Coronary artery (tissue), 2 donors: Measurements from ENCODE around the gene URGCP.

Source experiments
- DNase-seq: peaks from one replicate; pipeline ENCODE4 v3.0.0-alpha.2; 2017; ENCODE audit warnings: low spot score
- H3K27ac ChIP-seq, 2 donors: fragments of 200-600 bp; sonication (generic); one replicate each; pipeline ENCODE4 v1.5.1; 2016 to 2019
- H3K4me3 ChIP-seq: fragments of 200-600 bp; sonication (generic); 2 replicates; pipeline ENCODE4 v1.5.1; 2016; ENCODE audit warnings: mild to moderate bottlenecking, moderate library complexity
- CTCF ChIP-seq: fragments of 200-600 bp; sonication (generic); IDR thresholded peaks from one replicate; pipeline ENCODE4 v1.5.1; 2019; ENCODE audit warnings: antibody characterized with exemption

The URGCP gene

GRCh38 chr7:43873300-43873699, 33.1 kb downstream of the URGCP start:
- no peak for DNase-seq
- no peak for TF ChIP-seq CTCF
- Histone ChIP-seq H3K4me3 (no peak overlapping the region), H3K27ac (peak overlapping the region; percentile 54 to 88)

- no peak overlapping the region for H3K4me3 ChIP-seq
- TF ChIP-seq CTCF: no peak
- peak overlapping the region; percentile 54 to 88 for H3K27ac ChIP-seq
- DNase-seq: peak; percentile 83
Observed at GRCh38 chr7:43872406-43873110, 33.8 kb downstream of the URGCP start.

GRCh38 chr7:43871064-43871463, 35.3 kb downstream of the URGCP start:
- Histone ChIP-seq H3K4me3 (no peak overlapping the region), H3K27ac (no peak overlapping the region)
- no peak for DNase-seq
- TF ChIP-seq CTCF: no peak

GRCh38 chr7:43870316-43870715, 36.1 kb downstream of the URGCP start:
- Histone ChIP-seq H3K27ac (peak overlapping the region; percentile 94 to 96), H3K4me3 (peak overlapping the region; percentile 93)
- TF ChIP-seq CTCF: no peak

GRCh38 chr7:43869867-43870240, 36.5 kb downstream of the URGCP start:
- H3K4me3 ChIP-seq: peak overlapping the region; percentile 93
- H3K27ac ChIP-seq: peak overlapping the region; percentile 94 to 96
- DNase-seq: no peak
- TF ChIP-seq CTCF: no peak

More at GRCh38 chr7:43870316-43870715, 36.1 kb downstream of the URGCP start:
- no peak for DNase-seq

- peak; percentile 96 for DNase-seq
- peak within 1 kb of the TSS; percentile 93 for H3K4me3 ChIP-seq
- no peak for TF ChIP-seq CTCF
- H3K27ac ChIP-seq: peak within 1 kb of the TSS; percentile 94 to 96
Observed at GRCh38 chr7:43869006-43869866, 37.2 kb downstream of the URGCP start, which contains the start of gene MRPS24. TSS of gene MRPS24 (minus strand) at chr7:43869517. CDS start at chr7:43869495, 22 bp downstream.

- no peak for TF ChIP-seq CTCF
- H3K27ac ChIP-seq: peak overlapping the region; percentile 94 to 96
- no peak for DNase-seq
- peak overlapping the region; percentile 93 for H3K4me3 ChIP-seq
Observed at GRCh38 chr7:43868681-43869005, 37.8 kb downstream of the URGCP start.
